HG03457 (cell line): ENCODE data around the gene PIK3C3.
"Not testable (repeated sequence)": the region's sequence is repeated elsewhere in the genome, so short reads cannot be mapped to it uniquely, and the experiment has no call there.

ENCODE experiments used
- ATAC-seq: cut with Tn5 transposase; IDR thresholded peaks from one replicate; pipeline ENCODE4 v1.9.1; 2021; ENCODE audit warnings: moderate number of reproducible peaks; ENCODE audit not compliant: unreplicated experiment

The PIK3C3 gene

DNA sequence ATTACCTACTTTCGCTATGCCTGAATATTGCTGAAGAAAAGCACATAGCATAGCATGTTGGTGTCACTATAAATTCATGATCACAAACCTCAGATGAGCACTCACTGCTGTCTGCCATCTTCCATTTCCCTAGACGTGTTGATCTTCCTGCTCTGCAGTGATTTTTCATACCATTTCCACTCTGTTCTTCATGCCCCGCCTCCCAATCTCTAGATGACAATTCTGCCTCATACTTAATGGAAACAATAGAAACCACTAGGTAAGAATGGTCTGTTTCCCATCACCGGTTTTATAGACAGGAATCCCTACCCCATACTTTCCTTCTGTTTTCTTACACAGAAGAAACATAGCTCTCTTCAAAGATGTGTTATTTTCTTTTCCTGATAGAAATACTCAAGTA lies 63.8 kb downstream of the PIK3C3 start:
- no peak for ATAC-seq

DNA sequence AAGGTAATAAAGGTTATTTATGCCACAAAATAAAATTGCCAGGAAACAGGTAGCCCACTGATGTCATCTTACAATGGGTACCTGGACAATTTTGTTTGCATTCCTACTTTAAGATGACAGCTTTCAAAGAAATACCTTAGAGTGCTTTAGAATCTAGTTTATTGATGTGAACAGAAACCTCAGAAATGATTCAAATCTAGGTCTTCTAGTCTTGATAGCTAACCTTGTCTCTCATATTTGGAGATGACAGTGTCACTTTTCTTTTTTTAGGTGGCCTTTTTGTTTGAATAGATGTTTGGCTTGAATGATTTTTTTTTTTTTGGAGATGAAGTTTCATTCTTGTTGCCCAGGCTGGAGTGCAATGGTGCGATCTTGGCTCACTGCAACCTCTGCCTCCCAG lies 69.1 kb downstream of the PIK3C3 start:
- no peak for ATAC-seq

DNA sequence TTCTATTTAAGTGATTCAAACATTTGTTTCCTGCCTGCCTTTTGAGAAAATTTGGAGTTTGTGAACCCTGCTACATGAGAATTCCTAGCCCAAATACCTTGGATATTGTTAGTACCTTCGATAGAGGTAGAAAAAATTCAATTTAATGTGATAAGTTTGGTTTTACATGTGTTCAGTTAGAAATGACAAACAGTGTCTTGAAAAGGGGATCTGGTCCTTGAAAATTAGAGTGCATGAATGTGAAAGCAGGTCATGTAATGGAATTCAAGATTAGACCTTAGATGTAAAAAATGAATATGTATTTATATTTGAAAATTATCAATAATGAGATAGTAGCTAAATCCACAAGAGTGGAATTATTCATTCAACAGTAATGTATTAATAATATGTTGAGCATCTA lies 70.5 kb downstream of the PIK3C3 start:
- ATAC-seq = peak; percentile 8

DNA sequence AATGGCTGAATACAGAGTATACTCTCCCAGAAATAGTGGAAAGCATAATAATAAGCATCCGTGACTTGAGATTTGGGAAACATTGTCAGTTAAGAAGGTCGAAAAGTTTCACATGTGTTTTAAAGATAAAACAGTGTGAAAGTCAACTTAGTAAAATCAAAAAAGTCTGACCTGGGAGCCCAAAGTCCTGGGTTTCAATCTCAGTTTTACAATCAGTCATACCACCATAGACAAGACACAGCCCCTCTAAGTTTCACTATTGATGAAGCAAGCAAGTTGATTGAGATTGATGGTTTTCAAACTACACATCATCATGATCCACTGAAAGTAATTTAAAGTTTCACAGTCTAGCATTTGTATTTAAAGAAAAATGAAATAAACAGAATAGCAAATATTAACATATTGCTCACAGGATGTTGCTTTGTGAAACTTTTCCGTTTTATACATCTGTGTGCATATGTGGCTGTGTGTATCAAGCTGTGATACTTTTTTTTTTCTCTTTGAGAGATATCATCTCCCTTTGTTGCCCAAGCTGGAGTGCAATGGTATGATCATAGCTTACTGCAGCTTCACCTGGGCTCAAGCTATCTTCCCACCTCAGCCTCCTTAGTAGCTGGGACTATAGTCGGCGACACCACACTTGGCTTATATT lies 71.1 kb downstream of the PIK3C3 start:
- ATAC-seq = peak; percentile 90

DNA sequence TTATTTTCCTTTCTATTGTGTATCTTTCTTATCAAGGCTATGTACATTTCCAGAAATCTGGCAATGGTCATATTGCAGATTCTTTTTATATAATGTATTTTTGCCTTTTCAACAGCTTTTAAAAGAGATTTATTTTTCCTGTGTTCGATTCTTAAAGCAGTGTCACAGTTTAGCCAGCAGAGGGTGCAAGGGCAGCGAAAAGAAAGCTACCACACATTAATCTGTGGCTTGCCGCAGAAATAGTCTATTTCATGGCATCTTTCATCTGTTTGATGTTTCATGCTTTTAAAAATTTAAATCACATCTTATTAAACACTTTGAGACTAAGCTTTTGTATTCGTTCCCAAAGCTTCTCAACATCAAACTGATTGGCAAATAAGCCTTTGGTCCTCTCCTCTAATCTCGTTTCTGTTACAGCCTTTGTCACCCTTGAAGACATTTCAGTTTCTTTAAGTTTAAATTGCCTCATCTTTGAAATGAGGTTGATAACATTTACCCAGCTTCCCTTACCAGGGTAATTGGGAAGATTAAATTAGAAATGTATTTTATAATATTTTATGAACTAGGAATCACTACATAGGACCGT lies 73.3 kb downstream of the PIK3C3 start:
- no peak for ATAC-seq

DNA sequence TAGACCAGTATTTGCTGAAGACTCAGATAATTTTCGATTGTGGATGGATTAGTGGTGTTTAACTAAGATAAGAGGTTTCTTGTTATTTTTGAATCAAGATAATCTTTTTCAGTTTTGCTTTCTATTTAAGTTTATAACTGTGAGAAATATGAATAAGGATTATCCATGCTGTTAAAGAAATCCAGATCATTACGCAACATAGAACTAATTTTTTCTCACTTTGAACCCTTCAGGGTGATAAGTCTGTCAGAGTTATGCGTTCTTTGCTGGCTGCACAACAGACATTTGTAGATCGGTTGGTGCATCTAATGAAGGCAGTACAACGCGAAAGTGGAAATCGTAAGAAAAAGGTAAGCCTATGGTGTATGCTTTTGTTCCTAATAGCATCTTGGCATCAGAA lies 74.1 kb downstream of the PIK3C3 start:
- ATAC-seq = no peak

DNA sequence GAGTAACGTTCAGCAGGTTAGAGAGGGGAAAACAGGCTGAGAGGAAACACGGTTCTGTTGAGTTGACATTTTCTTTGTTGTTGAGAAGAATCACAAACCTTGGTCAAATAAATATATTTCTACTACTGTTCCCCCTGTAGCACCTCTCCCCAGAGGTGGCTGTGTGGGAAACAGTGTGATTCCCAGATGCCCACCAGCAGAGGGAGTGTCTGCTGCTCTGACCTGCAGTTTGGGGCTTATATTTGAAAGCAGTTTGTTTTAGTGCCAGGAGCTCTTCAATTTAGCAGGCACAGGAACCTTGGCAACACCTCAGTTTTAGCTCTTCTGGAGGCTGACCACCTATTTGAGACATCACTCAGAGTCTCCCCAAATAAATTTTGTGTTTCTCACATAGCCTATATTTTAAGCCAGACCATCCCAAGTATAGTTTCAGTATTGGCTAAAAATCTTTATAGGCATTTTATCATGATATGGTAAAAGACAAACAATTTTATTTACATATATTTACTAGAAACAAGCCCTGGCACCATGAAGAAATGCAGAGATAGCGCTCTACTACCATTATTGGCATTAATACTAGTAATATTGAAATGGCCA lies 75.7 kb downstream of the PIK3C3 start:
- ATAC-seq = no peak

DNA sequence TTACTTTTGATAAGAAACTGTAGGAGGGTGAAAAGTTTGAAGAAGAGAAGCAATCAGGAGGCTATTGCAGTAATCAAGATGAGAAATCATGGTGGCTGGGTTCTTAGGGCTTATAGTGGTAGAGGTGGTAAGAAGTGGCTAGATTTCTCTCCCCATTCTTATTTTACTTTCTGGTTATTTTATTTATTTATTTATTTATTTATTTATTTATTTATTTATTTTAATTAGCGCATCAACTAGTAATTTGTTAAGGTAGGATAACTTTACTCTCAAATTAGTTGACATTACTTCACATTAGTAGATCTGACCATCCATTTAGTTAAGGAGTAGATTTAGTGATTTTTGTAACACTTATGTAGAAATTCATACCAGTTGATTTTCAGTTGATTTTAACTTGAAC lies 77.4 kb downstream of the PIK3C3 start:
- ATAC-seq = no peak

DNA sequence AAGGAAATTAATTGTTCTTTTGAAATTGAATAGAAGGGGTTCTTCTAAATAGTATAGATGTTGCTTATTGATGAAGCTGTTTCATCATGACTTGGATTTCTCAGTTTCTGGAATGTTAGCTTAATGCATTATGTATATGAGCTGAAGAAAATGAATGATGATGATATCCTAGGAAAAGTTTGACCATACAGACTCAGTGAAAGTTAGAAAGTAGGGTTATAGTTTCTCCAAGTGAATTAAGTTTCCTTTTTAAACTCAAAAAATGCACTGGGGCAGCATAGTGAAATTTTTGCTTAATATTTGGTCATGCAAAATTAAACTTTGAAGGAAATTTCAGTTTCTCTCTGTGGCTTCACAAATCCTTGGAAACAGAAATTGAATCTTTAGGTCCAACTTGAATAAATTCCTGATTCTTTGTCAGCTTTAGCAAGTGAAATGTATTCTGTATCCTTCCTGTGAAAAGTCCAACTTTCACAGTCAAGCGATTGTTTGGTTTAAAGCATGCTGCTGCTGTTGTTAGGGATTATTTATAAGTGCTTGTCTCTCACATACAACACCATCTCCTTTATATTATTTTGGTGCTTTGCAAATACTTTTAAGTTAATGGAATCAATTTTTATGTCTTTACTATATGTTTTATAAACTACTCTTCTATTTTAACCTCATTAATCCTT lies 78.2 kb downstream of the PIK3C3 start:
- no peak for ATAC-seq

DNA sequence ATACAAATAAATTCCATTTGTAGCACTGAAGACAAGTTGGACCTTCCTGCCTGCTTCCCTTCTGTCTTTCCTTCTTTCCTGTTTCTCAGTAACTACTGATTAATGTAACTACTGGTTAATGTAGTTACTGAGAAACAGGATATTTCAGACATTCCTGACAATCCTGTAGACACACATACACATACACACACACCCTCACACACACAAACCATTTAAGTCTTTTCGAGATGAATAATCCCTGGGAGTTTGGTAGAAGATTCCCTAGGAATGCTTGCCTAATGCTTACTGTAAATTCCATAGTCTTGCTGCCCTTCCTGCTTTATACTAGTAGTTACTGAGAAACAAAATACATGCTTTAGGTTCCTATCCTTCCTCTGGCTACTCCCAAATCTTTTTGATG lies 83.9 kb downstream of the PIK3C3 start:
- no peak for ATAC-seq

DNA sequence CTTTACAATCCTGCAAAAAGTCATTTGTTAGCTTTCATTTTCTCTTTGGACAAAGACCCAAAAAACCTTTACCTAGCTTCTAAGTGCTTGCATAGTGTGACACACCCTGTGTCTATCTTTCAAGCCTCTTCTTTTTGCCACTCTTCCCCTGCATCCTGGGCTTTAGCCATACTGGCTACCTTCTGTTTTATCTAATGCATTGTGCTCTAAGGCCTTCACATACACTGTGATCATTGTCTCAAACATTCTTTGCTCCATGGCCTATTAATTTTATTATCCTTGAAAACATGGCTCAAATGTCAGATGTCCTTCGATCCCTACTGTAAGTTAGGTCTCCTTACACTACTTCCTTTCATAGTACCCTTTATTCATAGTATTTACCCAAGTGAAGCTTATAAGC lies 84.4 kb downstream of the PIK3C3 start:
- ATAC-seq = no peak

DNA sequence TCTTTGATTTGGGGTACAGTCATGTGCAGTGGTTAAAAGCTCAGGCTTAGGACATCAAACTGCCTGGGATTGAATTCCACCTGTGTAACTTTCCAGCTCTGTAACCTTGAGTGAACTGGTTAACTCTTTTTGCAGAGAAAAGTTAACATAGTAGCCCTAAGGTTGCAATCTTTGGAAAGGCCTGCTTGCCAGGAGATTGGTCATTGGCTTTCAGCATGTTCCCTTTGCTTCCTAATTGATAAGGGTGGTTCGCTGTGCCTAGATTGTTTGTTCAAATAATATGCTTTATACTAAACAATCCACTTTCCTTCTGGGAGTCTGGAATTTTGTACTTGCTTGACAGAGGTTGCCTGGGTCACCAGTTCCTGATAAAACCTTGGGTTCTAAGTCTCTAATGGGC lies 86.8 kb downstream of the PIK3C3 start:
- ATAC-seq = no peak

DNA sequence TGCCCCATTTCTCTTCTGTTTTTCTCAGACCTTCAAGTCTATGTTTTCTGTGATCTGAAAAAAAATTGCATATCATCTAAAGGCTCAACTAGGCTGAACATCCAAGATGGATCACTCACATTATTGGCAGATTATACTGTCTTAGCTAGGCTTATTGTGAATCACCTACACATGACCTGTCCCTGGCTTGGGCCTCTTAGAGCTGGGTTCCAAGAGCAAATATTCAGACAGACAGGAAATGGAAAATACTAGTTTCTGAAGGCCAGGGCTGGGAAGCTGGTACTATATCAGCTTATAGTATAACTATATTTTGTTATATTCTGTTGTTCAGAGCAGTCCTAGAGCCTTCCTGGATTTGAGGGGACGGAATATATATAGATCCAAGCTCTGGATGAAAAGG lies 90.3 kb downstream of the PIK3C3 start:
- no peak for ATAC-seq

DNA sequence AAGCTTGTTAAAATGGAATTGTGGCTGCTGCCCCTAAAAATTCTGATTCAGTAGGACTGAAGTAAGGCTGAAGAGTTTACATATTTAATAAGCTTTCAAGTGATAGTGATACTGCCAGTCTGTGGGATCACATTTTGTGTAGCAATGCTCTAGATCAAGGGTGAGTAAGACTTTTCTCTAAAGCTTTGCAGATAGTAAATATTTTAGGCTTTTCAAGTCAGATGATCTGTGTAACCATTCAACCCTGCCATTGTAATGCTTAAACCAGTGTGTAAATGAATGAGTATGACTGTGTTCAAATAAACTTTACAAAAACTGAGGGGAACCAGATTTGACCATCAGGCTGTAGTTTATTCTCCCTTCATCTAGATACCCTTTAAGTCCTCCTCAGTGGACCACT lies 92.7 kb downstream of the PIK3C3 start:
- ATAC-seq = no peak

DNA sequence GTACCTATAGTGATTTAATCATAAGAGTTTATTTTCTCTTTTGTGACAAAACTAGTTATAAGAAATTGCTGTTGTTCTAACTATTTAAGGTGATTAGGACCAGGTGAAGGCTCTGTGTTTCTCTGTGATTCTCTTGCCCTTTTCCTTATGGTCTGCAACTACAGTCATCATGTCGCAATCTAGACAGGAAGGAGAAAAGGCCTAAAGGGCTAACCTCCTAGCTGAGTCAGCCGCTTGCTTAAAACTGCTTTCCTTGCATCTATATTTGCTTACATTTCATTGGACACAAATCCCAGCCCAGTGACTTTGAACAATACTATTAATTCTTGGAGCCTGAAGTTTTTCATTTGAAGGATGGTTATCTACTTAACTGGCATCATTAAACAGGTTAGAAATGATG lies 93.1 kb downstream of the PIK3C3 start:
- no peak for ATAC-seq

DNA sequence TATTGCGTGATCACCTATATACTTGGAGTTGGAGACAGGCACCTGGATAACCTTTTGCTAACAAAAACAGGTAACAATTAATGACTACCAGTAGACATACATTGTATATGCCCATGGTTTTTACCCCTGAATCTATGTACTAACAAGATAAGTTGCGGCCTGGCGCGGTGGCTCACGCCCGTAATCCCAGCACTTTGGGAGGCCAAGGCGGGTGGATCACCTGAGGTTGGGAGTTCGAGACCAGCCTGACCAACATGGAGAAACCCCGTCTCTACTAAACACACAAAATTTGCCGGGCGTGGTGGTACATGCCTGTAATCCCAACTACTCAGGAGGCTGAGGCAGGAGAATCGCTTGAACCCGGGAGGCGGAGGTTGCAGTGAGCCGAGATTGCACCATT lies 94.5 kb downstream of the PIK3C3 start:
- ATAC-seq = not testable (repeated sequence)

DNA sequence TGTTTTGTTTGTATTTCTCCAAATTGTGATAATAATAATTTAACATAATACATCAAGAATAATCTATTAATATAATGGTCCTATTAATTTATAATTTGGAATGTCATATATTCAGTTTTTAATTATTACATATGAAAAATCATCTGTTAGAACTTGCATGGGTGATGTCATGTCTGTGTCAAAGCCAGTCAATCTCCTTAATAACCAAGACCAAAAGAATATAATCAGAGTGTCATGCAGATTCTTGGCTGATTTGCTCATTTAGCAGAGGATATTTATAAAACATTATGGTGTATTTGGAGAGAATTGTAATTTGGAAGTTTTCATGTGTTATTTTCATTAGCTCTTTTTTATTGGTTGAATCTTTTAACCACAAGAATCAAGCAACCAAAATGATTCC lies 96.4 kb downstream of the PIK3C3 start:
- ATAC-seq = no peak

DNA sequence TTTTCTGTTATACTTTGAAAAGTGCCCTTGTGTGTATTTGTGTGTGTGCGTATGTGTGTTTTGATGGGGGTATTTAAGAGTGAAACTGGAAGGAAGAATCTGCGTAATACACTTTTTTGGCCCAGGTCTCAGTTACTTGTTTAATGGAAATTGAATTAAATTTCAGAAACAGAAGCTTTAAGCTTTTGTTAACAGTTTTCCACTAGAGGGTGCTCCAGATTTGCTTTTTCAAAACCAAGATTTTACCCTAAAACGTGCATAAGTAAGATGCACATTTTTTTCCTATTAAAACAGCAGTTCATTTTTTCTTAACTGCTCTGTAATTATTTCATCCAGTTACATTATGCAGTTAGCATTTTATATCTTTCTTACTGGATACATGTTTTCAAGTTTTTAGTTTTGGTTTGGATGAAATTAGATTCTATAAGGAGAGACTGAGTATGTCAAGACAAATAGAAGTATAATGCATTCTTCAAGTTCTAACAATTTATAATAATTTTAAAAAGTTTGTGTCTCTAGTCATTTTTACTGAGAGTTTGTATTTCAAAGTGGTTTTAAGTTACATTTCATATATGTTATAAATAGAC lies 97.2 kb downstream of the PIK3C3 start:
- ATAC-seq = no peak

DNA sequence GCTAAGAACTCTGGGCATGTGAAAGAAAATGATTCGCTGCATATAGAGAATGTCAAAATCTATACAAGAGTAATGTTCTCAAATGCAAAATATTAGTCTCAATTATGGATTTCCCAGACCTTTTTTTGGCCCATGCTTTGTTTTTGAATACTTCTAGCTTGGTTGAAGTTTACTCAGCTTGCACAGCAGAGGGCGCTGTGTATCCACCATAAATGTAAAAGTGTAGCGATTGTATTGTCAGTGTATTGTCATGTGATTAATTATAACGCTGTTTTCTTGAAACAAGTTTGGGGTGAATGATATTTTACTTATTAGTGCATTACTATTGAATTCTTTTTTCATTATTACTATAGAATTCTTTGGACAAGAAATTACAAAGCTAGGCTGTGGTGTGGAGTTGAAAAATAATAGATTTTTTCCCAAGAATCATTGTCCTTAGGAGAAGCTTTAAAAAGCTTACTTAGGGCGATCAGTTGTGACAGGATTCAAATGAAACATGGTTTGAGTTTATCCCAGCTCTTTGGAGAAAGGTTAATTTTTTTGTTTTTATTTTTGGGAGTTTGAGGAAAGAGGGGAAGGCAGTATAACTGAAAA lies 98.3 kb downstream of the PIK3C3 start:
- ATAC-seq = peak; percentile 84

DNA sequence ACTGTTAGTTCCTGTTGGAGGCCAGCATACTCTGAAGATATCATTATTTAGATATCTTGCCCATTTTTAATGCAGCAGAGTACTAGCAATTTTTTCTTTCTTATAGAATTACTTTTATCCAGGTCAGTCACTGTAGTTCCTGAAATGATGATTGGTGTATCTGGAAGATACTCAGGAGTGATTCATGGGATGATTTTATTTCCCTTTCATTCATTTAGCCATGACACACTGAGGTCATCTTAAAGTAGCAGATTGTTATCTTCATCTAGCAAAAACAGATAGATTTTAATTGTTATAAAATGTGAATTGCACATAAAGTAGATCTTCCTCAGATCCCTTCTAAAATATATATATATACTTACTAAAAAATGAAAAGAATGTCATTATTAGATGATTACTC lies 109.1 kb downstream of the PIK3C3 start:
- no peak for ATAC-seq

DNA sequence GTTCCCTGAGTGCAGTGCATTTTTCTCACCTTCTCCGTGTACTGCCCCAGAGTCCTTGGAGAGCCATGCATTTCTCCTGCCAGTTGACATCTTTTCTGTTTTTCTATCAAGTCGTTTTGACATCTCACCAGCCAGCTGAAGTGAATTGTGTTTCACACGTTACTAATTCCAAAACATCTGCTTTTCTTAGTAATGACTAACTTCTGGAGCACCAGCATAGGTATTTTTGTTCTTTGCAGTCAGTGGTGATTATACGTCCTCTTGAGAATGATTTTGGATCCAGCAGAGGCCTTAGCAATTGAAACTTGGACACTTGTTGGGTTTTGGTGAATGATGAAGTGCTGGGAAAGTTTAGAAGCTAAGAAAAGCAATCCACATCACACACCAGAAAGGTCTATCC lies 112.5 kb downstream of the PIK3C3 start:
- ATAC-seq = no peak
